ENCODE results near the gene STK11IP.
A peak's percentile ranks its signal among the peaks of the same experiment; 100 is the strongest.
"Not testable (repeated sequence)": the region's sequence is repeated elsewhere in the genome, so short reads cannot be mapped to it uniquely, and the experiment has no call there.

The STK11IP gene

DNA sequence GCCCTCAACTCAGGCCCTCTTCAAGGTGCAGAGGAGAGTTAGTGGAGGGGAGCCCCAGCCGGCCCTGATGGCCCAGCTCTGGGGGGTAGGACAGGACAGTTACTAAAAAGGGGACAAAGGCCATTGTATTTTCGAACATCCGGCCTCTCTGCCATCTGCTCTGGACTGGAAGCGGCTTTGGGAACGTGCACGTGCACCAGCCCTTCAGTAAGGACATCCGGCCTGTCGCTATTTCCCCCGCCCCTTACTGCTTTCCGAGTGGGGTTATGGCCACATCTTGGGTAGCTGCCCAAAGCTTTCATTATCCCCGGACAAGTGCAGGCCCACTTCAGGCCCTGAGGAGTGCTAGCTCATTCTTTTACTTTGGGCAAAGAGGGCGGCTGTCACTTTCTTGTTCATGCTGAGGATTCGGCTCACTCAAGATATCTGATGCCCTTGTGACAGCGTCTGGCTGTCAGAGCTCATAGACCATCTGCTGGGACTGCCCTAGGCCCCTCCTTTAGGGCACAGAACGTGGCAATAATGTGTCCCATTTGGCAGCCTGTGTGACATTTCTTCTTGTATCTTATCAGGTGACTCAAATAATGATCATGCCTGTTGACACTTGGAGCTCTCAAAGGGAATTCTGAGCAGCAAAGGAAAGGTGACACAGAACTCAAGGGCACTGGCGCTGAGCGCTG is 47.3 kb downstream of the STK11IP start:
- TF ChIP-seq YY1 (IDR thresholded peaks at IDR 0.05; ENCODE audit: insufficient read depth, insufficient read length) (no peak), SUZ12 (IDR thresholded peaks at IDR 0.05; ENCODE audit: extremely low read depth, insufficient read depth, insufficient read length) (no peak), ZNF274 (IDR thresholded peaks at IDR 0.05; ENCODE audit: low read depth, low read length) (no peak)
- Histone ChIP-seq H3K4me1 (ENCODE audit: insufficient read depth, insufficient read length) (peaks cover 9% of the 10 kb centered on the region), H3K36me3 (ENCODE audit: insufficient read depth, insufficient read length, low read length) (peaks cover 18% of the 10 kb centered on the region), H3K9me3 (ENCODE audit: insufficient read depth, low read length) (no peaks in the 10 kb centered on the region), H3K4me3 (ENCODE audit: insufficient read length, low read depth) (no peak overlapping the region), H3K9ac (ENCODE audit: insufficient read length, low read depth) (no peak overlapping the region), H3K27me3 (ENCODE audit: insufficient read depth, insufficient read length) (peaks cover 5% of the 10 kb centered on the region)
- DNase-seq (ENCODE audit: low read depth, low spot score) = no peak

DNA sequence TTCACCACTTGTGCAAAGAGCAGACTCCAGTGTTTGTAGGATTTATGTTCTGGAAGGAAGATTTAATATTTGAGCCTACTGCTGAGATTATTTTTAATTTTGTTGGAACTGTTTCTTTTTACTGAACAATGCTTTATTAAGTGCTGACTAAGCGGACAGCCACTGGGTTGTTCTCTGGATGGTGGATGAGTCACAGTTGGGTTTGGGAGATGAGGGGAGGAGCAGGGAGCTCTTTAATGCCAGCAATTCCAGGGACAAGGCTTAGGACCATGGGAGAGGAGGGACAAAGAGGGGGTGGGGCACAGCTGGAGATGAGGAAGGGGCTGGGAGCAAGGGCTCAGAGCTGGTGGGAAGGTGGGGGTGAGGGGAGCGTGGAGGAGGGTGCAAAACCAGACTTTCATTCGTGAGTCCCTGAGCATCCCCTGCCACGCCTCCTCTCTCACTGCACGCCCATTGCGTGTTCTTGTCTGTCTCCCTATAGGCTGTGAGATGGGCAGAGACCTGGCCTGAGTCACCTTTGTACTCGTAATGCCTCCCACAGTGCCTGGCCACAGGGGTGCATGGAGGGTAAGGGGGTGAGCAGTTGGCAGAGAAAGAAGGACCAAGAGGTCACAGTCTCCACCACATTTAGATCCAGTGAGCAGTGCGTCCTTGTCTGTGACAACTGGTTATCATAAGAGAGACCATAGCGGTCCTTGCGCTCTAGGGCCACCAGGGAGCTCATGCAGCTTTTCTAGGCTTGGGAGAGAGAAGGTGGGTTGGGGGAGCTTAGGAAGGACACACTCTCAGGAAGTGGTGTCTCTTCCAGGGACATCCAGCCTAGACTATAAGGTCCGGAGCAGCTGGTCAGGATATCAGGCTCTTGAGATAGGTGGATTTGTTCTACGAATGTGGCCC is 48.2 kb downstream of the STK11IP start:
- no peak overlapping the region for H3K9ac ChIP-seq (ENCODE audit: insufficient read length, low read depth)
- DNase-seq (ENCODE audit: low read depth, low spot score) = peak; percentile 56
- no peaks in the 10 kb centered on the region for H3K9me3 ChIP-seq (ENCODE audit: insufficient read depth, low read length)
- H3K4me3 ChIP-seq (ENCODE audit: insufficient read length, low read depth) = no peak overlapping the region
- peaks cover 5% of the 10 kb centered on the region for H3K27me3 ChIP-seq (ENCODE audit: insufficient read depth, insufficient read length)
- TF ChIP-seq YY1 (IDR thresholded peaks at IDR 0.05; ENCODE audit: insufficient read depth, insufficient read length) (no peak), ZNF274 (IDR thresholded peaks at IDR 0.05; ENCODE audit: low read depth, low read length) (no peak), SUZ12 (IDR thresholded peaks at IDR 0.05; ENCODE audit: extremely low read depth, insufficient read depth, insufficient read length) (no peak)
- peaks cover 9% of the 10 kb centered on the region for H3K4me1 ChIP-seq (ENCODE audit: insufficient read depth, insufficient read length)
- peaks cover 11% of the 10 kb centered on the region for H3K36me3 ChIP-seq (ENCODE audit: insufficient read depth, insufficient read length, low read length)

DNA sequence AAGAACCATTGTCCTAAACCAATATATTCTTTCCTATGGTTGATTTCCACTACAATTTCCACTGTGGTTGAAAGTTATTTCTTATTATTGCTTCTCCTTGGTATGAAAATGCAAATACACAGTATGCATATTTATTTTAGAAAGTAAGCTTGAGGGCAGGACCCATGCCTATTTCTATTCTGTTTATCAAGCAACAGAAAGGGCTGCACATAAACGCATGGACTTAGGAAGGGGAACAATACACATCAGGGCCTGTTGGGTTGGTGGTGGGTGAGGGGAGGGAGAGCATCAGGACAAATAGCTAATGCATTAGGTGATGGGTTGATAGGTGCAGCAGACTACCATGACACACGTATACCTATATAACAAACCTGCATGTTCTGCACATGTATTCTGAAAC is 50.5 kb downstream of the STK11IP start:
- peaks cover 3% of the 10 kb centered on the region for H3K27me3 ChIP-seq (ENCODE audit: insufficient read depth, insufficient read length)
- H3K4me1 ChIP-seq (ENCODE audit: insufficient read depth, insufficient read length) = peaks cover 9% of the 10 kb centered on the region
- H3K4me3 ChIP-seq (ENCODE audit: insufficient read length, low read depth) = no peak overlapping the region
- DNase-seq (ENCODE audit: low read depth, low spot score) = no peak
- no peaks in the 10 kb centered on the region for H3K9me3 ChIP-seq (ENCODE audit: insufficient read depth, low read length)
- no peak for TF ChIP-seq YY1 (IDR thresholded peaks at IDR 0.05; ENCODE audit: insufficient read depth, insufficient read length)
- no peak for TF ChIP-seq ZNF274 (IDR thresholded peaks at IDR 0.05; ENCODE audit: low read depth, low read length)
- TF ChIP-seq SUZ12 (IDR thresholded peaks at IDR 0.05; ENCODE audit: extremely low read depth, insufficient read depth, insufficient read length) = no peak
- H3K9ac ChIP-seq (ENCODE audit: insufficient read length, low read depth) = no peak overlapping the region
- no peaks in the 10 kb centered on the region for H3K36me3 ChIP-seq (ENCODE audit: insufficient read depth, insufficient read length, low read length)

DNA sequence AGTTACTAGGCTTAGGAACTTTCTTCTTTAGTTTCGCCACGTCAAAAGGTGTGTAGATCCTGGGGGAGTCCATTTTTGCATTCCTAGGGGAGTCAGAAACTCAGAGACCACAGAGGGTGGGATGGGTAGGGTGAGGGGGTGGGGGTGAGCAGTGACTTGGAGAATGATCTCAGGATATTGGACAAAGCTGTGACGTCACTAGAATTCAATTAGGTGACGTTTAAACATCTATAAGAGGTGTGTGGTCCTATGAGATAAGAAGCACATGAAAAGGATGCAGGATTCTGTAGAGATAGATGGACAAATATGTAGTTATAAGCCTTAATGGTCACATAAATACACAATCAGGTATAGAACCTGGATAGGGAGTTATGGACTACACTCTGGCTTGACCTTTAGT is 51.3 kb downstream of the STK11IP start:
- no peak for DNase-seq (ENCODE audit: low read depth, low spot score)
- no peak overlapping the region for H3K4me3 ChIP-seq (ENCODE audit: insufficient read length, low read depth)
- TF ChIP-seq SUZ12 (IDR thresholded peaks at IDR 0.05; ENCODE audit: extremely low read depth, insufficient read depth, insufficient read length) (no peak), YY1 (IDR thresholded peaks at IDR 0.05; ENCODE audit: insufficient read depth, insufficient read length) (no peak), ZNF274 (IDR thresholded peaks at IDR 0.05; ENCODE audit: low read depth, low read length) (no peak)
- H3K9ac ChIP-seq (ENCODE audit: insufficient read length, low read depth) = no peak overlapping the region
- no peaks in the 10 kb centered on the region for H3K9me3 ChIP-seq (ENCODE audit: insufficient read depth, low read length)
- no peaks in the 10 kb centered on the region for H3K27me3 ChIP-seq (ENCODE audit: insufficient read depth, insufficient read length)
- no peaks in the 10 kb centered on the region for H3K36me3 ChIP-seq (ENCODE audit: insufficient read depth, insufficient read length, low read length)
- H3K4me1 ChIP-seq (ENCODE audit: insufficient read depth, insufficient read length) = peaks cover 9% of the 10 kb centered on the region

DNA sequence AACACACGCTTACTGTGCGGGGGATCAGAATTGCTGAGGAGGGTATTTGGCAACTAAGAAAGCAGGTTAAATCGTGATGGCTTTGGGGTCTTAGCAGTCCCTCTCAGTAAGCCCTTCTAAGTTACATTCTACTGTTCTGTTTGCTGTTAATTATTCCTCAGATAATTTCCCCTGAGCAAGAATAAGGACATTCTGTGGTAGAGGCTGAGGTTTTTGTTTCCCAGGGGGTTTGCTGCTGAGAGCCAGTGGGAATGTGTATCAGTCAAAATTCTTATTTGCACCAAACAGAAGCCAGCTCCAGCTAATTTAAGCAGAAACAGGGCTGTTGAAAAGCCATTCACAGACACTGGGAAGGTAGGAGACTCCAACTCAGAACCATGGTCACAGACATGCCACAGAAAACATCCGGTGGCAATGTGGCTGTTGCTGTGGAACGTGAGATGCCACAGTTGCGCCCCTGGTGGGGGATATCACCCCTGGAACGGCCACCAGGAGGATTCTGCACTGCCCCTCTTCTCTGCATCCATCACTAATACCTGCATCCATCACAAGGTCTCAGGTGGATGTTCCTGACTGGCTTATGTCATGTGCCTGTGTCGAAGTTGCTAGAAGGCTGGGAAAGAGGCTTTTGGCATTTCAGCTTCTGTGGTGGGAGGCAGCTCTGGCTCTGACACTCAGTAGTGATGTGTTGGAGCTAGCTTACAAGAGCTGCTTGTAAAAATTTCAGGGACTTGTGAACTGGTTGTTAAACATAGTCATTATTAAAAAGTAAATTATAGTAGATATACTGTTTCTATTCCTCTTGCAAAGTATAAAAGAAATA is 53.0 kb downstream of the STK11IP start:
- no peak for TF ChIP-seq SUZ12 (IDR thresholded peaks at IDR 0.05; ENCODE audit: extremely low read depth, insufficient read depth, insufficient read length)
- peaks cover 5% of the 10 kb centered on the region for H3K4me1 ChIP-seq (ENCODE audit: insufficient read depth, insufficient read length)
- H3K9ac ChIP-seq (ENCODE audit: insufficient read length, low read depth) = no peak overlapping the region

DNA sequence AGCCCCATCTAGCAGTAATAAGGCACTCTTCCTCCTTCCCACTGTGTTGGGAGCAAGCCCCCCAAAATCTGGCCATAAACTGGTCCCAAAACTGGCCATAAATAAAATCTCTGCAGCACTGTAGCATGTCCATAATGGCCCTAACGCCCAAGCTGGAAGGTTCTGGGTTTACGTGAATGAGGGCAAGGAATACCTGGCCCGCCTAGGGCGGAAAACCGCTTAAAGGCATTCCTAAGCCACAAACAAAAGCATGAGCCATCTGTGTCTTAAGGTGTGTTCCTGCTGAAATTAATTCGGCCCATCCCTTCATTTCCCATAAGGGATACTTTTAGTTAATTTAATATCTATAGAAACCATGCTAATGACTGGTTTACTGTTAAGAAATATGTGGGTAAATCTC is 54.0 kb downstream of the STK11IP start:
- not testable (repeated sequence) for H3K9me3 ChIP-seq (ENCODE audit: insufficient read depth, low read length); H3K4me3 ChIP-seq (ENCODE audit: insufficient read length, low read depth); H3K36me3 ChIP-seq (ENCODE audit: insufficient read depth, insufficient read length, low read length); H3K4me1 ChIP-seq (ENCODE audit: insufficient read depth, insufficient read length); DNase-seq (ENCODE audit: low read depth, low spot score); H3K9ac ChIP-seq (ENCODE audit: insufficient read length, low read depth); H3K27me3 ChIP-seq (ENCODE audit: insufficient read depth, insufficient read length)

More for the DNA sequence above, 53.0 kb downstream of the STK11IP start:
- Histone ChIP-seq H3K9me3 (ENCODE audit: insufficient read depth, low read length) (no peaks in the 10 kb centered on the region; the same call in 1 of the 2 replicates), H3K36me3 (ENCODE audit: insufficient read depth, insufficient read length, low read length) (no peaks in the 10 kb centered on the region), H3K27me3 (ENCODE audit: insufficient read depth, insufficient read length) (no peaks in the 10 kb centered on the region), H3K4me3 (ENCODE audit: insufficient read length, low read depth) (no peak overlapping the region)
- no peak for DNase-seq (ENCODE audit: low read depth, low spot score)

DNA sequence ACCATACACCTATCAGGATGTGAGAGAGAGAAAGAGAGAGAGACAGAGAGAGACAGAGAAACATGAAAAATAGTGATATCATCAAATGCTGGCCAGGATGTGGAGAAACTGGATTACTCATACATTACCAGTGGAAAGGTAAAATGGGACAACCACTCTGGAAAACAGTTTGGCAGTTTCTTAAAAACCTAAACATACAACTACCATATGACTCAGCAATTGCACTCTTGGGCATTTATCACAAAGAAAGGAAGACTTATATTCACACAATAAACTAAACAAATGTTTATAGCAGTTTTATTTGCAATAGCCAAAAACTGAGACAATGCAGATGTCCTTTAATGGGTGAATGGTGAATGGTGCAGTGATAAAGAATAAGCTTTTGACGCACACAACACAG is 58.9 kb downstream of the STK11IP start:
- Histone ChIP-seq H3K27me3 (ENCODE audit: insufficient read depth, insufficient read length) (no peaks in the 10 kb centered on the region), H3K36me3 (ENCODE audit: insufficient read depth, insufficient read length, low read length) (no peaks in the 10 kb centered on the region), H3K9me3 (ENCODE audit: insufficient read depth, low read length) (peaks cover 26% of the 10 kb centered on the region), H3K4me3 (ENCODE audit: insufficient read length, low read depth) (no peak overlapping the region), H3K4me1 (ENCODE audit: insufficient read depth, insufficient read length) (no peaks in the 10 kb centered on the region), H3K9ac (ENCODE audit: insufficient read length, low read depth) (no peak overlapping the region)
- DNase-seq (ENCODE audit: low read depth, low spot score) = no peak
- TF ChIP-seq SUZ12 (IDR thresholded peaks at IDR 0.05; ENCODE audit: extremely low read depth, insufficient read depth, insufficient read length) (no peak), YY1 (IDR thresholded peaks at IDR 0.05; ENCODE audit: insufficient read depth, insufficient read length) (no peak)

All from NT2/D1 (cell line).